ENCODE measurements around the gene TEDC1. TPM values are rescaled to one million over a fixed set of nuclear protein-coding genes. Genes with fewer than 3 reads are reported as not detected.
A peak's percentile ranks its signal among the peaks of the same experiment; 100 is the strongest.

Gene TEDC1, protein sequence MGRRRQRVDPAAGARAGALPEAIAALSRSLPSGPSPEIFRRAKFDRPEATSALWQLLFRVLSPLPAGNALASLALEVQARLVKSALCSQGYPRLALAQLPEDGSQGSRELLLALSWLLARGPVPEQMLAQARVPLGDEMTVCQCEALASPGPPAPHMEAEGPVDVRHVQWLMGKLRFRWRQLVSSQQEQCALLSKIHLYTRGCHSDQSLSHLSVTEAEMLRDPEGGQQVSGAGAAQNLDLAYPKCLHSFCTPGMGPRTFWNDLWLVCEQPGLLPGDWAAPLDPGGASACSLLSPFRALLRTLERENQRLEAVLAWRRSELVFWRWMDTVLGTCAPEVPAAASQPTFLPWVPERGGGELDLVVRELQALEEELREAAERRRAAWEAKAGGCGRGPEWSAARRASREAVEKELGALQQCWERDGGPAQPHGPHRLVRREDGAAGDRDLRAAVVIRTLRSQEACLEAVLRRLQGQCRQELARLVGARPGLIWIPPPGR
- 41.4 and 43.3 TPM in 2 replicates for total RNA-seq

DNA sequence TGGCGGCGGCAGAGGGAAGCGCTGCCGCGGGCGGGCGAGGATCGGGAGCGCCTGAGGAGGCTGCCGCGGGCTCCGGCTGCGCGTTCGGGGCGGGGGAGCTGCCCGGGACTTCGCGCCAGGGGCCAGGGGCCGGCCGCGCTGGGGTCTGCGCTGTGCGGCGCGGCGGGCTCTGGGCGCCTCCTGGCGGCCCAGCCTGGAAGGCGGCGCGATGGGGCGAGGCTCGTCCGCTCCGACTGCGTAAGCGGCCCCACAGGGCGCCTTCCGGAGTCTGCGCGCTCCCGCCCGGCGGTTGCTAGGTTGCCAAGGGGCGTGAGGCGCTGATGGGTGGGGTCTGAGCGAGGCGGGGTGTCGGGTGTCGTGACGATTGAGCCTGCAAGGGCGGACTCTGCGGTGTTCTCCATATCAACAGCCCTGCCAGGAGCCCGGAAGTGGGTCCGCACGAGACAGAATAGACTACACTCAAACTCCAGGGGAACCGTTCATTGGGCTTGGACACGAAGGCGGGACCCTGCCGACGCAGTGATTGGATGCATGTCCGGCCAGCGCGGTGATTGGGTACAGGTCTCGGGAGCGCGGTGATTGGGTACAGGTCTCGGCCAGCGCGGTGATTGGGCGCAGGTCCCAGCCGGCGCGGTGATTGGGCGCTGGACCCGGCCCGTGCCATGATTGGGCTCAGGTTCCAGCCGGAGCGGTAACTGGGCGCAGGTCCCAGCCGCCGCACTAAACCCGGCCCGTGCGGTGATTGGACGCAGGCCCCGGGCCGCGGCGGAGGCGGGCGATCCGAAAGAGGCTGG, at the start of gene TEDC1:
Gene TEDC1 (plus strand): TSS at position 675 of the 794 bp plus-strand sequence. CDS start 130 bp downstream, outside the sequence.
- intact Hi-C loops (cut with micrococcal nuclease) = loop anchor here (1.0 to 5.0 kb wide), 11 partner anchors 8 to 1776 kb away; partner anchors contain the start of genes BRF1, CRIP2, GPR132 and MTA1
- peak within 1 kb of the TSS; percentile 89 for H3K4me3 Mint-ChIP-seq

DNA sequence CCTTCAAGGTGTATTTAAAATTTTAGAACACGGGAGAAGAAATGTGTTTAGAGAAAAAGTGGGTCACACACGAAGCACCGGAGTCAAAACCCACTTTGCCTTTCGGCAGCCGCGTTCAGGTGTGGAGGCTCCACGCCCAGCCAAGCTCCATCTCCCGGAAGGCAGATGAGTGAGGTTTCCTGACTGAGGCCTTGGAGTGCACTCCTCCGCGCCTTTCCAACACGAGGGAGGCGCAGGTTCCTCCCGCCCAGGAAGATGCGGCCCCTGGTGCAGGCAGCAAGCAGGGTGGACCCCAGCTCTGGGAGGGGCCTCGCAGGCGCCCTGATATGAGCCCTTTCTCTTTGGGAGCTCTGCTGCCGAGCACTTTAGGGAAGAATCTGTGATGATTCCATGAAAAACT, 48.9 kb upstream of the TEDC1 start:
- no peaks in the 10 kb centered on the region for H3K9me3 Mint-ChIP-seq
- H3K36me3 Mint-ChIP-seq (ENCODE audit: low read depth) = peaks cover 12% of the 10 kb centered on the region
- no peak overlapping the region for H3K4me3 Mint-ChIP-seq
- no peak for DNase-seq
- H3K27me3 Mint-ChIP-seq = no peaks in the 10 kb centered on the region
- no peak overlapping the region for H3K27ac Mint-ChIP-seq
- intact Hi-C loops (cut with micrococcal nuclease) = no loop called here
- no peaks in the 10 kb centered on the region for H3K4me1 Mint-ChIP-seq

More for the DNA sequence above, at the start of gene TEDC1:
- DNase-seq = peak; percentile 100
- peaks cover 18% of the 10 kb centered on the region for H3K4me1 Mint-ChIP-seq
- H3K36me3 Mint-ChIP-seq (ENCODE audit: low read depth) = peaks cover 3% of the 10 kb centered on the region
- H3K27me3 Mint-ChIP-seq = no peaks in the 10 kb centered on the region
- peak within 1 kb of the TSS; percentile 95 for H3K27ac Mint-ChIP-seq
- H3K9me3 Mint-ChIP-seq = no peaks in the 10 kb centered on the region

DNA sequence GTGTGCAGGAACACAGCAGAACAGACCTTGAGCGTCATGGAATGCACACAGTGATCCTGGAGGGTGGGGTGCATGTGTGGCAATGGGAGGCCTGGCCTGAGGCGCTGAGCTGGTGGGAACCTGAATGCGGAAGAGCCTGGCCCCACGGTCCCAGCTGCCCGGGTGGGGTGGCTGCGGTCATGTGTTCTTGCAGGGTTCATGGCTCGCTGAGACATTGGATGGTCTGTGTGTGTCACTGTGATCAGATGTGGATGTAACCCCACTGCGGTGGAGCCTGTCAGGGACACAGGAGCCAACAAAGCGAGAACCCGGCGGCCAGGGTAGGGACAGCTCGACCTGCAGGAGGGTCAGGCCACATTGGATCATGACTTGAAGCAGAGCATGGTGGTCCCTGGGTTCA, 48.2 kb upstream of the TEDC1 start:
- H3K27ac Mint-ChIP-seq = no peak overlapping the region

DNA sequence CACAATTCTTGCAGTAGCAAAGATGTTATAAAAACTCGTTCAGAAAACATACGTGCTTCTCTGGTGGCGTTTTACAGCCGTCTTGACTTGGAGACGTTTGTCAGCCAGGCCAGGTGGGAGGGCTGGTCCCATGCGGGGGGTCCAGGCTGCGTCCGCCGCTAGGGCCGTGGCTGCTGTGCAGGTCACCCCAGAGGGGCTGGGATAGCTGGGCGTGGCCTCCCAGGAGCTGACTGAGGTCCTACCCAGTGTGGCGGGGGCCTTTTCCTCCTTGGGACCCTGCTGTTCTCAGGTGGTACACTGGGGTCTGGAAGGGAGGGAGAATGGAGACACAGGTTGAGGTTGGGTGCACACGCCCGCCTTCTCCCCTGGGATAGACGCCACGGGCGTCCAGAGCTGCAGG, 46.2 kb upstream of the TEDC1 start:
- intact Hi-C loops (cut with micrococcal nuclease) = no loop called here
- no peaks in the 10 kb centered on the region for H3K9me3 Mint-ChIP-seq
- no peaks in the 10 kb centered on the region for H3K4me1 Mint-ChIP-seq
- no peak overlapping the region for H3K27ac Mint-ChIP-seq
- H3K4me3 Mint-ChIP-seq = no peak overlapping the region
- peaks cover 10% of the 10 kb centered on the region for H3K36me3 Mint-ChIP-seq (ENCODE audit: low read depth)
- no peak for DNase-seq
- no peaks in the 10 kb centered on the region for H3K27me3 Mint-ChIP-seq

More for the DNA sequence above, 48.2 kb upstream of the TEDC1 start:
- H3K27me3 Mint-ChIP-seq = no peaks in the 10 kb centered on the region
- no peaks in the 10 kb centered on the region for H3K9me3 Mint-ChIP-seq
- H3K4me1 Mint-ChIP-seq = no peaks in the 10 kb centered on the region
- peaks cover 12% of the 10 kb centered on the region for H3K36me3 Mint-ChIP-seq (ENCODE audit: low read depth)
- no peak overlapping the region for H3K4me3 Mint-ChIP-seq
- intact Hi-C loops (cut with micrococcal nuclease) = no loop called here
- DNase-seq = no peak

DNA sequence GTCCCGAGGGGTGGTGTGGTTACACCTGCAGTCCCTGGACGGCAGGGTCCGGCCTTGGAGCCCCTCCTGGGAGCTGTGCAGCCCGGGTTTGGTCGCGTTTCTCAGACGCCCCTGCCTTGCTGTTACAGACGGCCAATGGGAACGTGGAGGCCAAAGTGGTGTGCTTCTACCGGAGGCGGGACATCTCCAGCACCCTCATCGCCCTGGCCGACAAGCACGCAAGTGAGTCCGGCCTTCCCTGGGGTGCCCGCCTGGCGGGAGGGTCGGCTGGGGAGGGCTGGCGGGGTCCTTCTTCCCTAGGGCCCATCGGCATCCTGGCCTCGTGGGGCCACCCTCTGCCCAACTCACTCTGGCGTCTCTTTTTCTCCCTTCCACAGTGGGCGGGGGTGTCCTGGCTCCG, 45.8 kb upstream of the TEDC1 start:
- H3K4me3 Mint-ChIP-seq = no peak overlapping the region
- intact Hi-C loops (cut with micrococcal nuclease) = no loop called here
- no peak overlapping the region for H3K27ac Mint-ChIP-seq
- peaks cover 12% of the 10 kb centered on the region for H3K36me3 Mint-ChIP-seq (ENCODE audit: low read depth)
- H3K9me3 Mint-ChIP-seq = no peaks in the 10 kb centered on the region
- no peak for DNase-seq
- no peaks in the 10 kb centered on the region for H3K27me3 Mint-ChIP-seq
- H3K4me1 Mint-ChIP-seq = no peaks in the 10 kb centered on the region

DNA sequence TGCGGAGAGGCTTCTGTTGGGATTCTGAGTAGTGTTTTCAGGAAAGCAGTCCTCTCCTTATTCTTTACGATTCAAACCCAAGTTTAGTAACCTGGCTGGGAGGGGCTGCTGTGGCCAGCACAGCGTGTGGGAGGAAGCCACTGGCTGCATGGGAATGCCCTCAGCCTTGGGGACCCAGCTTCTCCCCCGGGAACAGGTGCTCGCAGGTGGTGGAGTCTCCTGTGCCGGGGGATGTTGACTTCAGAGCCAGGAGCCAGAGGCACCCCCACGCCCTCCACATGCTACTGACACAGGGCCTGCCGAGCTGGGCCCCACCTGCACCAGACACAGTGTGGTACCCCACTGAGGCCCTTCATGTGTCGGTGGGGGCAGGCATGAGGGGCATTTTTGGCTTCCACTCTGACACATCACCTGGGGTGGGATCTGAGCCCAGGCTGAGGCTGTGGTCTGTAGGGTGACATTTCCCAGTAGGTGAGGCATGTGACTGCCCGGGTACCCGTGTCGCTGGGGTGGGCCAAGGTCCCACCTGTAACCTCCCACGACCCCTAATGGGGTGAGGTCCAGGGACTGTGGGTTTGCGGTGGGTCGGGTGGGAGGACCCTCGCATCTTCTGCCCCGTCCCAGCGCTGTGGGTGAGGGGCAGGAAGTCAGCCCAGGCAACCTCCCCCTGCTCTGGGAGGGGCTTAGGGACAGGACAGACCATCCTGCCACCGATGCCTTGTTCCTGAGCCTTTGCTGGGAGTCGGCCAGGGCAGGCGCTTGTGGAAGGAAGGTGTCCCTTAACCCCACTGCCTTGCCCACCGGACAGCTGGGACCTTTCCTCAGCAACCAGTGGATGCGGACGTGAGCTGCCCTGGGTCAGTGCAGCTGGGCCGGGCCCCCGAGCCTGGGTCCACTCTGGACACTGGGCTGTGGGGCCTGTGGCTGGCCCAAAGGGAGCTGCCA, 44.9 kb upstream of the TEDC1 start:
- Mint-ChIP-seq H3K27ac (no peak overlapping the region), H3K27me3 (no peaks in the 10 kb centered on the region), H3K9me3 (no peaks in the 10 kb centered on the region), H3K36me3 (ENCODE audit: low read depth) (peaks cover 13% of the 10 kb centered on the region), H3K4me3 (no peak overlapping the region), H3K4me1 (no peaks in the 10 kb centered on the region)
- intact Hi-C loops (cut with micrococcal nuclease) = no loop called here
- no peak for DNase-seq

DNA sequence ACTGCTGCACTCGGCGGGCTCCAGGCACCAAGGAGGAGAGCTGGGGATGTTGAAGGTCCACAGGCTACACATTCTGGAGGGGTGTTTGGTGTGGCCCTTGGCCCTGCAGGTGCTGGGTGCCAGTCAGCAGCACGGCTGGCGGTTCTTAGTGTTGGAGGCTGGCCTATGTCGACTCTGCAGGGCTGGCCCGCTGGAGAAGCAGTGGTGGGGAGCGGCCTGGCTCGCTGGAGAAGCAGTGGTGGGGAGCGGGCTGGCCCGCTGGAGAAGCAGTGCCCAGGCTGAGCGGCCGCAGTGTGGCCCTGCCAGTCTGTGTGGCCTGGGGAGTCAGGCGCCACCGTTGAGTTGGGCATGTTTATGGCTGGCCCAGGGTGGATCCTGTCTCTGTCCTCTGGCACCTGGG, 44.1 kb upstream of the TEDC1 start:
- Mint-ChIP-seq H3K9me3 (no peaks in the 10 kb centered on the region), H3K36me3 (ENCODE audit: low read depth) (peaks cover 10% of the 10 kb centered on the region), H3K27ac (no peak overlapping the region), H3K27me3 (no peaks in the 10 kb centered on the region), H3K4me3 (no peak overlapping the region), H3K4me1 (no peaks in the 10 kb centered on the region)
- intact Hi-C loops (cut with micrococcal nuclease) = no loop called here
- DNase-seq = no peak

DNA sequence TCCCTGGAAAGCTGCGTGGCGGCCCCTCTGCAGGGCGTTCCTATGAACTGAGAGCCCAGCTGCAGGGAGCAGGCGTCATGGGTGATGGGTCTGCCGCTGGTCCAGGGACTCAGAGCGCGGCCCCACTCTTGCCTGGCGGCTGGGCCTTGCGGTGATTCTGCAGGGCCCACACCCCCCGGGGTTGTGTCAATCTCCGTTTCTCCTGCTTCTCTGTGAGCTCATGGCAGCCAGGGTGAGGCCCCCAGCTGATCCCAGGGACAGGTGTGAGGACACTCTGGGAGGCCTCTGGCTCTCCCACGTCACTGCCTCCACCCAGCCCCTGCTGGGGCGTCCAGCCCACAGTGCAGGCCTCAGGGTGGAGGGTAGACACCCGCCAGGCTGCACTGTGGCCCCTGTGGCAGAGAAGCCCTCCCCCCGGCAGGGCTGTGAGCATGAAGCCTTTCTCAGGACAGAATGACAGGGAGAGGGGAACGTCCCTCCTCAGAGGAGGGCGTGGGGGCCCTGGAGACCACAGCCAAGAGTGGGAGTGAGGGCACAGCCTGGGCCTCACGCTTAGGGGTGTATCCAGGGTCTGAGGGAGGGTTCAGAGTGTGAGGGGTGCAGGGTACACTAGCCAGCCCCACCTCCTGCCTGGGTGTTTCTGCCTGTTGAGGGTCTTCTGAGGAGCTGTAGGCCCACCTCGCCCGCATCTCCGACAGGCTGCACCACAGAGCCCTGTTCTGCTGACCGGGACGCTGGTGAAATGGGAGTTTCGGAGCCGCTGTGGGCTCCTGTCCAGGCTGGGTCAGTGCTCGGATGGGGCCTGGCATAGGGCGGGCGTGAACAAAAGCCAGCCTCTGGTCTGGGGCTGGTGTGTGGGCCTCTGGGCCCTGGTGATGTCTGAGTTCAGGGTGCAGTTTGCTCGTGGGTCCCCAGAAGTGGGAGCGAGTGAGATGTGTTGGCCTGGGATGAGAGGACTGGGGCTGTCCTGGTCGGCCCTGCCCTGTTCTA, 43.1 kb upstream of the TEDC1 start:
- intact Hi-C loops (cut with micrococcal nuclease) = no loop called here
- Mint-ChIP-seq H3K27ac (no peak overlapping the region), H3K4me1 (no peaks in the 10 kb centered on the region)

DNA sequence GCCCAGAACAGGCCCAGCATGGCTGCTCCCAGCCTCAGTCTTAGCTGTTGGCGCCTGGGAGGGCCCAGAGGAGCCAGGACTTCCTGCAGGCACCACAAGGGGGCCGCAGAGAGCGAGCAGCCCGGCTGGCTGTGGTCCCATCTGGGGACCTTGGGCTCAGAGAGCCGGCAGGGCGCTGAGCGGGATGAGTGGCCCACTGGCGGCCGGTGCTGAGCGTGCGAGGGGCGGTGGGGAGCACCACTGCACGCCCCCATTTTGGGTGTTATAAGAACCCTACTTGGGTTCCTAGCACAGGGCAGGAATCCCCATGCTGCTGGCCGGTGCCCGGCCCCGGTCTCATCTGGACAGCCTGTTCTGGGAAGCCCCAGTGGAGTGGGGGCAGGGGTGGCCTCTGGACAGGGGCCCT, 42.3 kb upstream of the TEDC1 start:
- H3K4me3 Mint-ChIP-seq = no peak overlapping the region
- H3K27me3 Mint-ChIP-seq = no peaks in the 10 kb centered on the region
- no peaks in the 10 kb centered on the region for H3K9me3 Mint-ChIP-seq
- no peaks in the 10 kb centered on the region for H3K4me1 Mint-ChIP-seq
- DNase-seq = peak; percentile 90
- H3K27ac Mint-ChIP-seq = no peak overlapping the region
- peaks cover 7% of the 10 kb centered on the region for H3K36me3 Mint-ChIP-seq (ENCODE audit: low read depth)
- intact Hi-C loops (cut with micrococcal nuclease) = no loop called here

More for the DNA sequence above, 43.1 kb upstream of the TEDC1 start:
- no peaks in the 10 kb centered on the region for H3K9me3 Mint-ChIP-seq
- H3K27me3 Mint-ChIP-seq = no peaks in the 10 kb centered on the region
- H3K4me3 Mint-ChIP-seq = no peak overlapping the region
- H3K36me3 Mint-ChIP-seq (ENCODE audit: low read depth) = peaks cover 6% of the 10 kb centered on the region
- no peak for DNase-seq

DNA sequence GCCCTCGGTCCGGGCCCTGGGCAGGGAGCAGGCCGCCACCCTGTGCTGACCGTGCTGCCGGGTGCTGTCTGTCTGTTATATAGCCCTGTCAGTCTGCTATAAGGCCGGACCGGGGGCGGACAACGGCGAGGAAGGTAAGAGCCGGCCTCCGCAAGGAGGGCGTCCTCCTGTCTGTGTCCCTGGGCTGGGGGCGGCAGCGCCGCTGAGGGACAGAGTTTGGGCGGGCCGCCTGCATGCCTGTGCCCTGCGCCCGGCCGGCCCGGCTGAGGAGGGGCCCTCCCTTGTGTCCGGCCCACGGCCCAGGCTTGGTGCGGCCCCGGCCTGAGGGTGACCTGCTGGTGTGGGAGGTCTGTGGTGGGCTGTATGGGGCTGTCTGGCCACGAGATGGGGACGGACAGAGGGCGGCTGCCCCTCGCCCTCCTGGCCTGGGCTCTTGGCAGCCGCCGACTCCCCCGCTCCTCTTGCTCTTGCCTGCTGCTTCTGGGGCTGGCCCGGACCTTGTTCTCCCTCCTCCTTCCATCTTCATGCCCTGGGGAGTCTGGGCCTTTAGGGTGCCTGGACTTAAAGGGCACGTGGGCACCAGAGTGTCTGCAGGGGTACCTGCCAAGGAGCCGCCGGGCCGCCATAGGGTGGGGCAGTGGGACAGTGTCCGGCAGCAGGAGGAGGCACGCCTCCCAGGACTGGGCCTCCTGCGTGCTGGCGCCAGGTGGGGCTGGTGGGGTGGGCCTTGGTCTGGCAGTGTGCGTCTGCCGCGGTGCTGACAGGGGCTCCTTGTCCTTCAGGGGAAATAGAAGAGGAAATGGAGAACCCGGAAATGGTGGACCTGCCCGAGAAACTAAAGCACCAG, 41.5 kb upstream of the TEDC1 start:
- peaks cover 2% of the 10 kb centered on the region for H3K4me1 Mint-ChIP-seq
- no peak overlapping the region for H3K4me3 Mint-ChIP-seq
- no peak for DNase-seq
- intact Hi-C loops (cut with micrococcal nuclease) = no loop called here
- peaks cover 11% of the 10 kb centered on the region for H3K36me3 Mint-ChIP-seq (ENCODE audit: low read depth)
- no peaks in the 10 kb centered on the region for H3K27me3 Mint-ChIP-seq
- H3K9me3 Mint-ChIP-seq = no peaks in the 10 kb centered on the region
- H3K27ac Mint-ChIP-seq = no peak overlapping the region

DNA sequence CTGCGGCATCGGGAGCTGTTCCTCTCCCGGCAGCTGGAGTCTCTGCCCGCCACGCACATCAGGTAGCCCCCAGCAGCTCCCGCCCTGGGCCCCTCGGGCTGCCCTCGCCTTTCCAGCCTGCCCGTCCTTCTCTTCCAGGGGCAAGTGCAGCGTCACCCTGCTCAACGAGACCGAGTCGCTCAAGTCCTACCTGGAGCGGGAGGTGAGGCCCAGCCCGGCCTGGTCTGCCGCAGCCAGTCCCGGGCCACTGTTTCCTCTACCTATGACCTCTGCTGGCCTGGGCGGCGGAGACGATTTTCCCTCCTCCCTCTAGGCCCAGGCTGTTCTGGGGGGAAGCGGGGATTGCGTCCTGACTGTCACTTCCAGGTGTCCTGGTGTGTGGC, 40.9 kb upstream of the TEDC1 start:
- Mint-ChIP-seq H3K36me3 (ENCODE audit: low read depth) (peaks cover 11% of the 10 kb centered on the region), H3K27ac (no peak overlapping the region), H3K4me3 (no peak overlapping the region), H3K4me1 (peaks cover 2% of the 10 kb centered on the region), H3K27me3 (no peaks in the 10 kb centered on the region), H3K9me3 (no peaks in the 10 kb centered on the region)
- no peak for DNase-seq
- intact Hi-C loops (cut with micrococcal nuclease) = no loop called here

Data from activated CD4-positive, alpha-beta T cell treated with anti-CD3 and anti-CD28 coated beads, Interleukin-2, amount 10 ng/mL, durations not matched to agents 24 days and 14 days (primary cell).